Measurements from ENCODE around the gene RNU1-2. TPM values are rescaled to one million over a fixed set of nuclear protein-coding genes. Genes with fewer than 3 reads are reported as not detected.
A peak's percentile ranks its signal among the peaks of the same experiment; 100 is the strongest.
"Not testable (repeated sequence)": the region's sequence is repeated elsewhere in the genome, so short reads cannot be mapped to it uniquely, and the experiment has no call there.

RNU1-2 gene
- total RNA-seq (2021; fragmentation: NEBNext Ultra II Directional; extraction: Animal tissue kit (Norgen Biotek cat#: 25700)) (1,303 and 1,497 TPM in 2 replicates), polyA plus RNA-seq (2011; rRNA removed) (under 0.01 and 145 TPM in 2 replicates), polyA minus RNA-seq (2011; rRNA and poly(A)+ RNA removed) (10,411 and 22,262 TPM in 2 replicates)
- under 0.01 TPM for polyA plus RNA-seq (2011; cell fraction: cytosol; rRNA removed)
- under 0.01 TPM for polyA plus RNA-seq (2011; cell fraction: nucleus; rRNA removed)
- polyA plus RNA-seq (2012, experiment 1 of 2) = 20.3 to 94.3 TPM in 2 of 4 replicates, not detected in the others
- polyA plus RNA-seq (2012, experiment 2 of 2) = not detected
- polyA plus RNA-seq (2013, experiment 1 of 2) = not detected
- not detected for polyA plus RNA-seq (2013, experiment 2 of 2)
- polyA minus RNA-seq (2011; cell fraction: cytosol; rRNA and poly(A)+ RNA removed) = 59,319 TPM
- polyA minus RNA-seq (2011; cell fraction: nucleus; rRNA and poly(A)+ RNA removed) = 43,973 TPM
- long read RNA-seq, experiment 1 = 0 reads
- long read RNA-seq, experiment 2 = 0 reads

DNA sequence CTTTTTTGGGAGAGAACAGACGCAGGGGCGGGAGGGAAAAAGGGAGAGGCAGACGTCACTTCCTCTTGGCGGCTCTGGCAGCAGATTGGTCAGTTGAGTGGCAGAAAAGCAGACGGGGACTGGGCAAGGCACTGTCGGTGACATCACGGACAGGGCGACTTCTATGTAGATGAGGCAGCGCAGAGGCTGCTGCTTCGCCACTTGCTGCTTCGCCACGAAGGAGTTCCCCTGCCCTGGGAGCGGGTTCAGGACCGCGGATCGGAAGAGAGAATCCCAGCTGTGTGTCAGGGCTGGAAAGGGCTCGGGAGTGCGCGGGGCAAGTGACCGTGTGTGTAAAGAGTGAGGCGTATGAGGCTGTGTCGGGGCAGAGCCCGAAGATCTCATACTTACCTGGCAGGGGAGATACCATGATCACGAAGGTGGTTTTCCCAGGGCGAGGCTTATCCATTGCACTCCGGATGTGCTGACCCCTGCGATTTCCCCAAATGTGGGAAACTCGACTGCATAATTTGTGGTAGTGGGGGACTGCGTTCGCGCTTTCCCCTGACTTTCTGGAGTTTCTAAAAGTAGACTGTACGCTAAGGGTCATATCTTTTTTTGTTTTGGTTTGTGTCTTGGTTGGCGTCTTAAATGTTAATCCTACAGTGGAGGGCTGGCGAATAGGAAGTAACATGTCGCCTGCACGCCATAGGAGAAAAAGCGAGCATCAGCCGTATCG is at the start of gene RNU1-2:
Gene RNU1-2 (plus strand): TSS at position 383 of the 718 bp plus-strand sequence.
- not testable (repeated sequence) for H3K23ac ChIP-seq (ENCODE audit: insufficient read length); FAIRE-seq; H3K4me1 ChIP-seq (replicated peaks in 1 of 4; ENCODE audit: control insufficient read depth in 3 of 4, insufficient read depth in 4 of 4, low read length in 3 of 4); H3K14ac ChIP-seq (ENCODE audit: insufficient read length); H3K79me1 ChIP-seq (ENCODE audit: low read depth, low read length); H2BK15ac ChIP-seq (ENCODE audit: low read length); H3K23me2 ChIP-seq (ENCODE audit: low read depth, low read length); H3K9me3 ChIP-seq (ENCODE audit: insufficient read depth in 2 of 2, low read depth in 1 of 2, low read length in 1 of 2); H2BK12ac ChIP-seq (ENCODE audit: low read depth, low read length); H3K79me2 ChIP-seq (ENCODE audit: control insufficient read depth in 1 of 2, insufficient read depth in 2 of 2, low read length in 2 of 2); H2AFZ ChIP-seq (ENCODE audit: low read length); H2BK20ac ChIP-seq (ENCODE audit: low read length); H3K27me3 ChIP-seq (replicated peaks in 1 of 4; ENCODE audit: control insufficient read depth in 3 of 4, extremely low read depth in 1 of 4, insufficient read depth in 3 of 4, low read length in 3 of 4); H4K20me1 ChIP-seq (replicated peaks in 1 of 2; ENCODE audit: control insufficient read depth in 1 of 2, insufficient read depth in 2 of 2, low read length in 2 of 2); H3K36me3 ChIP-seq (ENCODE audit: control insufficient read depth in 2 of 4, insufficient read depth in 4 of 4, low read length in 3 of 4); H4K91ac ChIP-seq (replicated peaks; ENCODE audit: insufficient read length, low read length); H3K4ac ChIP-seq (replicated peaks; ENCODE audit: insufficient read length, low read depth, low read length)
- Histone ChIP-seq H4K8ac (ENCODE audit: extremely low read depth, insufficient read depth, low read length) (peak within 1 kb of the TSS; percentile 97; the same call in 1 of the 2 replicates), H3K4me2 (ENCODE audit: insufficient read depth in 1 of 2, low read depth in 2 of 2, low read length in 2 of 2) (peak within 1 kb of the TSS; percentile 70 to 91), H3K4me3 (ENCODE audit: extremely low read depth in 1 of 4, insufficient read depth in 2 of 4, low read depth in 3 of 4, low read length in 4 of 4) (peak within 1 kb of the TSS; percentile 39 to 59 (median 42)), H3K9ac (replicated peaks in 1 of 4; ENCODE audit: extremely low read depth in 1 of 4, low read depth in 3 of 4, low read length in 3 of 4) (peak within 1 kb of the TSS; percentile 80 to 97 (median 92)), H2BK5ac (ENCODE audit: low read depth, low read length) (peak within 1 kb of the TSS; percentile 100), H3K56ac (replicated peaks; ENCODE audit: insufficient read length, low read depth, low read length) (peak within 1 kb of the TSS; percentile 53), H2AK5ac (ENCODE audit: low read depth, low read length) (peak within 1 kb of the TSS; percentile 78; the same call in 1 of the 2 replicates), H2BK120ac (replicated peaks; ENCODE audit: low read depth, low read length) (peak within 1 kb of the TSS; percentile 22), H4K5ac (ENCODE audit: insufficient read length, low read depth, low read length) (peak within 1 kb of the TSS; percentile 80), H3K18ac (ENCODE audit: extremely low read depth, low read length) (peak within 1 kb of the TSS; percentile 73), H3K27ac (ENCODE audit: low read depth, low read length) (peak within 1 kb of the TSS; percentile 99)
- POLR2A ChIA-PET (ENCODE audit: partially characterized antibody) = interaction anchor here (0.8 to 2.8 kb wide), 8 partner anchors 9 to 257 kb away, joined by 3 to 28 read pairs (median 3); partner anchors contain the start of gene CROCC
- CTCF ChIA-PET (ENCODE audit: partially characterized antibody) = interaction anchor here (0.7 to 1.4 kb wide), 3 partner anchors 11 to 275 kb away, joined by 3 to 5 read pairs (median 3); no protein-coding TSS in a partner anchor
- DNase-seq (ENCODE audit: low read depth in 1 of 2, low spot score in 2 of 2) = peak; percentile 84 to 89
- 1% methylated on average over 19 of the region's 39 CpGs; no CpG with 5 or more reads in 1 of the 2 experiments for WGBS, 2 experiments (ENCODE audit: extremely low coverage in 1 of 2, insufficient coverage in 1 of 2, insufficient read length in 1 of 2, insufficient replicate concordance in 2 of 2, low coverage in 1 of 2, low lambda C conversion rate in 2 of 2, missing lambda C conversion rate in 1 of 2)
- TF ChIP-seq RBBP5 (IDR thresholded peaks at IDR 0.05; ENCODE audit: borderline replicate concordance, low read depth, low read length) (0 out of 2 replicates have a peak, but pooled peaks have one; percentile 8), SIN3A (conservative IDR thresholded peaks at IDR 0.05 in 1 of 2, IDR thresholded peaks at IDR 0.05 in 1 of 2; ENCODE audit: low read depth in 1 of 2, low read length in 2 of 2) (peak in 1 of 2 experiments; percentile 26; a peak in 1 of 4 replicates), POLR2AphosphoS5 (IDR thresholded peaks at IDR 0.05; ENCODE audit: low read depth, low read length) (peak; percentile 89), CREB1 (IDR thresholded peaks at IDR 0.05) (peak; percentile 73), POLR2A (IDR thresholded peaks at IDR 0.05; ENCODE audit: control extremely low read depth in 1 of 2, low read depth in 2 of 2, low read length in 2 of 2) (peak; percentile 79 to 96), GTF2F1 (IDR thresholded peaks at IDR 0.05; ENCODE audit: borderline replicate concordance, low read depth, low read length) (peak; percentile 88), SP4 (IDR thresholded peaks at IDR 0.05; ENCODE audit: low read length) (peak; percentile 86; the same call in 1 of the 2 replicates)
- TF ChIP-seq, protein P1, sequence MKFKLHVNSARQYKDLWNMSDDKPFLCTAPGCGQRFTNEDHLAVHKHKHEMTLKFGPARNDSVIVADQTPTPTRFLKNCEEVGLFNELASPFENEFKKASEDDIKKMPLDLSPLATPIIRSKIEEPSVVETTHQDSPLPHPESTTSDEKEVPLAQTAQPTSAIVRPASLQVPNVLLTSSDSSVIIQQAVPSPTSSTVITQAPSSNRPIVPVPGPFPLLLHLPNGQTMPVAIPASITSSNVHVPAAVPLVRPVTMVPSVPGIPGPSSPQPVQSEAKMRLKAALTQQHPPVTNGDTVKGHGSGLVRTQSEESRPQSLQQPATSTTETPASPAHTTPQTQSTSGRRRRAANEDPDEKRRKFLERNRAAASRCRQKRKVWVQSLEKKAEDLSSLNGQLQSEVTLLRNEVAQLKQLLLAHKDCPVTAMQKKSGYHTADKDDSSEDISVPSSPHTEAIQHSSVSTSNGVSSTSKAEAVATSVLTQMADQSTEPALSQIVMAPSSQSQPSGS (IDR thresholded peaks at IDR 0.05; ENCODE audit: low read length) = peak; percentile 94

Measured in H1 (cell line).